Measurements from ENCODE around the gene FGF3.

FGF3 gene

GRCh38 chr11:69831985-69832384, 12.8 kb upstream of the FGF3 start:
- no peak for TF ChIP-seq REST (IDR thresholded peaks at IDR 0.05; ENCODE audit: insufficient read depth in 1 of 2, low read depth in 2 of 2, low read length in 2 of 2)
- no peak for TF ChIP-seq SIN3A (IDR thresholded peaks at IDR 0.05; ENCODE audit: borderline replicate concordance, insufficient read depth, low read length)
- no peak for TF ChIP-seq FOXP2 (optimal IDR thresholded peaks at IDR 0.05; ENCODE audit: borderline replicate concordance, extremely low read depth, extremely low read length, insufficient read depth)
- no peak for TF ChIP-seq TAF1 (IDR thresholded peaks at IDR 0.05; ENCODE audit: borderline replicate concordance, insufficient read depth, low read length)
- no peak for TF ChIP-seq POLR2AphosphoS5 (IDR thresholded peaks at IDR 0.05; ENCODE audit: low read depth, low read length)

- no peak for TF ChIP-seq SIN3A (IDR thresholded peaks at IDR 0.05; ENCODE audit: borderline replicate concordance, insufficient read depth, low read length)
- no peak for TF ChIP-seq FOXP2 (optimal IDR thresholded peaks at IDR 0.05; ENCODE audit: borderline replicate concordance, extremely low read depth, extremely low read length, insufficient read depth)
- TF ChIP-seq REST (IDR thresholded peaks at IDR 0.05; ENCODE audit: insufficient read depth in 1 of 2, low read depth in 2 of 2, low read length in 2 of 2), result no peak
- TF ChIP-seq TAF1 (IDR thresholded peaks at IDR 0.05; ENCODE audit: borderline replicate concordance, insufficient read depth, low read length), result no peak
- no peak for TF ChIP-seq POLR2AphosphoS5 (IDR thresholded peaks at IDR 0.05; ENCODE audit: low read depth, low read length)
Observed at GRCh38 chr11:69830086-69830485, 10.9 kb upstream of the FGF3 start.

- TF ChIP-seq TAF1 (IDR thresholded peaks at IDR 0.05; ENCODE audit: borderline replicate concordance, insufficient read depth, low read length), result no peak
- TF ChIP-seq FOXP2 (optimal IDR thresholded peaks at IDR 0.05; ENCODE audit: borderline replicate concordance, extremely low read depth, extremely low read length, insufficient read depth), result no peak
- no peak for TF ChIP-seq POLR2AphosphoS5 (IDR thresholded peaks at IDR 0.05; ENCODE audit: low read depth, low read length)
- no peak for TF ChIP-seq REST (IDR thresholded peaks at IDR 0.05; ENCODE audit: insufficient read depth in 1 of 2, low read depth in 2 of 2, low read length in 2 of 2)
- TF ChIP-seq SIN3A (IDR thresholded peaks at IDR 0.05; ENCODE audit: borderline replicate concordance, insufficient read depth, low read length), result no peak
Observed at GRCh38 chr11:69828971-69829344, 9.7 kb upstream of the FGF3 start.

- no peak for TF ChIP-seq TAF1 (IDR thresholded peaks at IDR 0.05; ENCODE audit: borderline replicate concordance, insufficient read depth, low read length)
- no peak for TF ChIP-seq REST (IDR thresholded peaks at IDR 0.05; ENCODE audit: insufficient read depth in 1 of 2, low read depth in 2 of 2, low read length in 2 of 2)
- no peak for TF ChIP-seq POLR2AphosphoS5 (IDR thresholded peaks at IDR 0.05; ENCODE audit: low read depth, low read length)
Observed at GRCh38 chr11:69828276-69828970, 9.2 kb upstream of the FGF3 start.

GRCh38 chr11:69826773-69827172, 7.6 kb upstream of the FGF3 start:
- TF ChIP-seq REST (IDR thresholded peaks at IDR 0.05; ENCODE audit: insufficient read depth in 1 of 2, low read depth in 2 of 2, low read length in 2 of 2), result no peak
- no peak for TF ChIP-seq POLR2AphosphoS5 (IDR thresholded peaks at IDR 0.05; ENCODE audit: low read depth, low read length)
- no peak for TF ChIP-seq SIN3A (IDR thresholded peaks at IDR 0.05; ENCODE audit: borderline replicate concordance, insufficient read depth, low read length)
- TF ChIP-seq FOXP2 (optimal IDR thresholded peaks at IDR 0.05; ENCODE audit: borderline replicate concordance, extremely low read depth, extremely low read length, insufficient read depth), result no peak
- no peak for TF ChIP-seq TAF1 (IDR thresholded peaks at IDR 0.05; ENCODE audit: borderline replicate concordance, insufficient read depth, low read length)

All from PFSK-1 (cell line).